NCI-H1092 treated with DMSO at 0.1 percent for 48 hours (cell line): ENCODE results near the gene ZNF470.

Experiments
- DNase-seq: peaks from one replicate; lab custom pipeline; 2025; lab: John Stamatoyannopoulos, UW

Gene ZNF470

GRCh38 chr19:56608274-56608964 is 41.2 kb downstream of the ZNF470 start:
- DNase-seq = no peak

GRCh38 chr19:56611288-56611687 is 44.0 kb downstream of the ZNF470 start:
- no peak for DNase-seq

- DNase-seq = no peak
Observed at GRCh38 chr19:56612737-56613136, 45.5 kb downstream of the ZNF470 start.

GRCh38 chr19:56613639-56614038 is 46.4 kb downstream of the ZNF470 start:
- no peak for DNase-seq

- DNase-seq = no peak
Observed at GRCh38 chr19:56617531-56617930, 50.3 kb downstream of the ZNF470 start.

- no peak for DNase-seq
Observed at GRCh38 chr19:56619121-56619520, 51.9 kb downstream of the ZNF470 start.

GRCh38 chr19:56622374-56622773 is 55.1 kb downstream of the ZNF470 start:
- no peak for DNase-seq

- no peak for DNase-seq
Observed at GRCh38 chr19:56623006-56623405, 55.7 kb downstream of the ZNF470 start.

GRCh38 chr19:56625708-56626107 is 58.4 kb downstream of the ZNF470 start:
- no peak for DNase-seq

GRCh38 chr19:56633021-56633420 is 65.8 kb downstream of the ZNF470 start:
- DNase-seq = no peak

- no peak for DNase-seq
Observed at GRCh38 chr19:56637976-56638555, 70.8 kb downstream of the ZNF470 start.
